ENCODE measurements around the gene KCNMB2.

- no peak for TF ChIP-seq CTCF (IDR thresholded peaks at IDR 0.05; ENCODE audit: low read depth, low read length, poor library complexity, severe bottlenecking)
- TF ChIP-seq EZH2phosphoT487 (IDR thresholded peaks at IDR 0.05; ENCODE audit: borderline replicate concordance, low read length) = no peak
Measured at GRCh38 chr3:178833695-178834094, 297.5 kb downstream of the KCNMB2 start.

Data from DOHH2 (cell line).